A549 (cell line): ENCODE measurements around the gene HDAC1.

Experiments
- BCL3 ChIP-seq: fragments of >200 bp; sonication (Bioruptor Twin); formaldehyde crosslinking; IDR thresholded peaks from 3 replicates; pipeline ENCODE4 v1.6.1; 2016
- CTCF ChIP-seq: fragments of >200 bp; sonication (Bioruptor Twin); formaldehyde crosslinking; IDR thresholded peaks from 3 replicates; pipeline ENCODE4 v1.5.1; 2016
- REST ChIP-seq: fragments of 200-600 bp; sonication (generic); IDR thresholded peaks from 2 replicates; pipeline ENCODE4 v1.6.1; 2016; ENCODE audit warnings: antibody characterized with exemption, mild to moderate bottlenecking, moderate library complexity
- RFX5 ChIP-seq: fragments of 450-650 bp; IDR thresholded peaks from 2 replicates; pipeline ENCODE4 v1.7.1; 2014; ENCODE audit warnings: antibody characterized with exemption, mild to moderate bottlenecking, moderate library complexity
- SMC3 ChIP-seq: fragments of >200 bp; sonication (Bioruptor Twin); formaldehyde crosslinking; IDR thresholded peaks from 3 replicates; pipeline ENCODE4 v1.6.1; 2018; ENCODE audit warnings: inconsistent platforms
- TF ChIP-seq, protein P1 (sequence below): fragments of 250-450 bp; sonication (Bioruptor Pico); IDR thresholded peaks from 2 replicates; pipeline ENCODE4 v1.5.0; 2021; ENCODE audit warnings: mild to moderate bottlenecking, moderate library complexity, borderline replicate concordance

GRCh38 chr1:32373996-32374592 is 82.2 kb downstream of the HDAC1 start:
- TF ChIP-seq CTCF (no peak), BCL3 (no peak), RFX5 (no peak), REST (no peak), SMC3 (no peak)
- TF ChIP-seq, protein P1, sequence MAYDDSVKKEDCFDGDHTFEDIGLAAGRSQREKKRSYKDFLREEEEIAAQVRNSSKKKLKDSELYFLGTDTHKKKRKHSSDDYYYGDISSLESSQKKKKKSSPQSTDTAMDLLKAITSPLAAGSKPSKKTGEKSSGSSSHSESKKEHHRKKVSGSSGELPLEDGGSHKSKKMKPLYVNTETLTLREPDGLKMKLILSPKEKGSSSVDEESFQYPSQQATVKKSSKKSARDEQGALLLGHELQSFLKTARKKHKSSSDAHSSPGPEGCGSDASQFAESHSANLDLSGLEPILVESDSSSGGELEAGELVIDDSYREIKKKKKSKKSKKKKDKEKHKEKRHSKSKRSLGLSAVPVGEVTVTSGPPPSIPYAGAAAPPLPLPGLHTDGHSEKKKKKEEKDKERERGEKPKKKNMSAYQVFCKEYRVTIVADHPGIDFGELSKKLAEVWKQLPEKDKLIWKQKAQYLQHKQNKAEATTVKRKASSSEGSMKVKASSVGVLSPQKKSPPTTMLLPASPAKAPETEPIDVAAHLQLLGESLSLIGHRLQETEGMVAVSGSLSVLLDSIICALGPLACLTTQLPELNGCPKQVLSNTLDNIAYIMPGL (CRISPR knock-in tag): no peak
